NCI-H748 (cell line): ENCODE results near the gene CDCA7L.
"Not testable (repeated sequence)": the region's sequence is repeated elsewhere in the genome, so short reads cannot be mapped to it uniquely, and the experiment has no call there.

Experiments
- DNase-seq: peaks from one replicate; lab custom pipeline; 2025; ENCODE audit not compliant: unreplicated experiment; lab: John Stamatoyannopoulos, UW

The CDCA7L gene

DNA sequence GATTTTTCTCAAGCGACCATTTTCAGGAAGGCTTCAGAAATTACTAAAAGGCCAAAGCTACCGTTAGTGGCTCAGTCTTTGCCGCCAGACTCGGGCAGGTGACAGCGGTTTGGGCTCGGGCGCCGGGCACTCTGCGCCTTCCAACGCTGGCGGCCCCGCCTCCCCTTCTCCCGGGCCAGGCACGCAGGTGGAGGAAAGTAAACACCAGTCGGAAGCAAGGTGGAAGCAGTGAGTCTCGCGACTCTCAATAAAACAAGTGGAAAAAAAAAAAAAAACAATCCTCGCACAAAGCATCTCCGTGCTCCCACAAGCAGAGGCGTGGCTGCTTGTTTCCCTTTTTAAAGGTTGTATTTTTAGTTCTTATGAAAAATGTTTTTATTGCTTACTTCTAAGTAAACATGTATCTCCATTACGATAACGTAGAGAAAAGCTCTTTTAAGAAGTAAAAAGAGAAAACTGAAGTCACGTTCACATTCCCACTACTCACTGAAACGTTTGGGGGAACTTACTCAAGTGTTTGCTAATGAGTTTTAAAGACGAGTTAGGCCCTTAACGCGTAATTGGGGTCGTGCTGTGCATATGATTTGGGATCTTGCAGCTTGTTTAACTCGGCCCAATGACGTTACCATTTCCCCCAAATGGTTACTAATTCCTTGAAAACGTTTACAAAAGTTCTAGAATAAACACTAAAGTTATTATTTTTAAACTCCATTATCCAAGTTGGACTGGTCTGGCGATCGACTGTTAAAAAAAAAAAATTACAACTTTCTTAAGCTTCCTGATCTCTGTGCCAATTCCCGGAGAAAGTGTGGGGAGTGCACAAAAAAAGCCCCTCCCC lies 864 bp downstream of the CDCA7L start:
- peak; percentile 89 for DNase-seq

DNA sequence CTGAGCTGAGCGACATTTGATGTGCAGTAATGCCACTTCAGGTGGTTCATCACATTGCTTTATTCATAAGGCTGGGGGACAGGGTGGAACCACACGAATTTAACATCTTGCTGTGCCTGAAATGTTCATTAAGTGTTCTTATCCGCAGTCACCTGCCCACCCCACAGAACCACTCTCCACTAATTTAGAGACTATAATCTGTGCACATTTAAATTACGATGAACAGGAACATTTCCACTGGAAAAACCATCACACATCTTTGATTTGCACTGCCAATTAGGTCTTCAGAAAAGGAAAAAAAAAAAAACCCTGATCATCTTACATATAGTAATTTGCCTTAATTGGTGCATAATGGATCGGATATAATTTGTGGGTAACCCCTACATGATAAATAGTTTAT lies 2.3 kb downstream of the CDCA7L start:
- peak; percentile 20 for DNase-seq

DNA sequence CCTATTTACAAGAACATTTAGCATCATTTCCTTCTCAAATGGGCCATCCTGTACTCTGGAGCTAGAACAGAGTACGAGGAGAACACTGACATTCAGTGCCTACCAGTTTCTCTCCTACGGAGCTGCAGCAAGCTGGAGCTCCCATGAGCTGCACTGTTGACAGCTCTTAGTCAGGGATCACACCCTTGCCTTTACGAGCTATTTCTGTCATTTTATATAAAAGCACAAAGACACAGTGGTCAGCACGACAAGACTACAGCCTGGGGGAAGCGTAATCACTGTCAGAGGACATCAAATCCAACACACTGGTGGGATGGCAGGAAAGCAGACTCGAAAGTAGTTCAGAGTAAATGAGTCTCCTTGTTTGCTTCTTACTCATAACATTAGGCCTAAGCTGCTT lies 2.7 kb downstream of the CDCA7L start:
- no peak for DNase-seq

DNA sequence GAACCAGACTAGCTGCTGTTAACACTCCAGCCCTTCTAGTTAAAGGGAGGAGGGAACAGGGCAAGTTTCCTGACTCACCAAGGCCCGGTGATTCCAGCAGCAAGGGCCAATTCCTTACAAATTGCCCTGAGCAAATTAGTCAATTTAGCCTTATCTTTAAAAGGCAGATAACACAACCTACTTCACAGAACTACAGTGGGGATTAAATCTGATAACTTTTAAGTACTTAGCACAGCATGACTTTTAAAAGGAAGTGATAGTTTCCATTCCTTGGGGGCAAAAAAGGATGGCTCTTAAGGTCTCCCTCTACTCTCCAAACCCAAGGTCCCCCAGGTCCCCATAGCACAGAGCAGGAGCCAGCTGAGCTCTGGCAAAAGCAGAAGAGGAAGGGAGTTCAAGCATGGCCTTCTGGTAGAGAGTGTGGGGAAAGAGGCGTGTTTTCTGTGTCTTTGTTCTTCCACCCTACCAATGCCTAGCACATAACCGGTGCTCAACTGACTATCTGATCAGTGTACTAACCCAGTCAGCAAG lies 4.0 kb downstream of the CDCA7L start:
- no peak for DNase-seq

DNA sequence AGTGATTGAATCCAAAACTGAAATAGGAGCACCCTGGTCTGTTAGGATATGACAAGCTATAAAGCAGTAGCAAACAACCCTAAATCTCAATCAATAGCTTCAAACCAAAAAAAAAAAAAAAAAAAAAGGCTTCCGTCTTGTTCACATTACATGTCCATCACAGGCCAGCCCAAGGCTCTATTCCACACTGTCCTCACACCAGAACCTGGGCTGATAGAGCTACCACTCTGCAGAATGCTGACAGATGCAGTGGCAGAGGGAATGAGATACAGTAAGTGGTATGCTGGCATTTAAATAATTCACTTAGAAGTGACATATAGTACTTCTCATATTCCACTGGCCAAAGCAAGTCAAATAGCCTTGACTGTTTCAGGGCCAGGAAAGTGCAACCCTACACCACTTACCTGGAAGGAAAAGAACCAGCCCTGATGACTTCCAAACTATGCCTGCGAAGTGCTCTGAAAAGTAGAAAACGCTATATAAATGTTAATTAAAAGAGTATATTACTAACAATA lies 5.8 kb downstream of the CDCA7L start:
- DNase-seq: no peak

DNA sequence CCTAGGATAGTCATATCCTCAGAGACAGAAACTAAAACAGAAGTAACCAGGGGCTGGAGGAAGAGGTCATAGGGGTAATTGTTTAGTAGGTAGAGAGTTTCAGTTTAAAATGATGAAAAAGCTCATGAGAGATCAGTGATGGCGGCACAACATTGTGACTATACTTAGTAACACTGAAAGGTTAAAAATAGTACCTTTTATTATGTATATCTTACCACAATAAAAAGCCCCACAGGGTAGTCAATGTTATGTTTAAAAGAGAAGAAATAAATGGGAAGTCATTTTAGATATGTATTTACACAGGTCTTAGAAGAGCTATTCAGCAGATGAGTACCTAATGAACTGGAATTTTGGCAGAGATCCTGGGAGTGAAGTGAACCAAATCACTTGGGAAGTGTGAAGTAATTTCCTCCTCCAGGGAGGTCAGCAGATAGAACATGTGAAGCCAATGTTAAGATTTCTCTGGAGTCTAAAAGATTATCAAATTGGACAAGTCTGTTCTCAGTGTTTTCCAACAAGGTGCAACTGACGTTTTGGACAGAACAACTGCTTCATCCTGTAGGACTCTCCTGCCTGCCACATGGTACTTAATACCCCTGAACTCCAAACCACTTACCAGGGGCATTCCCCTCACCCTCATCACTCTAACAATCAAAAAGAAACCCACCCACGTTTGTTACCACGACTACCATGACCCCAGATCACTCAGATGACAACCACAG lies 6.4 kb downstream of the CDCA7L start:
- peak; percentile 58 for DNase-seq

DNA sequence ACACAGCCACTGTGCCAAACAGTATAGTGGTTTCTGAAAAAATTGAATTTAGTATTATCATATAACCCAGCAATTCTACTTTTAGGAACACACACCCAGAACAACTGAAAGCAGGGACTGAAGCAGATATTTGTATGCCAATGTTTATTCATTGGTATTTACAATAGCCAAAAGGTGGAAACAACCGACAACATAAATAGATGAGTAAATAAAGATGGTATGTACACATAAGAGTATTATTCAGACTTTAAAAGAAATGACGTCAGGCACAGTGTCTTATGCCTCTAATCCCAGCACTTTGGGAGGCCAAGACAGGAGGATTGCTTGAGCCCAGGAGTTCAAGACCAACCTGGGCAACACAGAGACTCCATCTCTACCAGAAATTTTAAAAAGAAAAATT lies 7.2 kb downstream of the CDCA7L start:
- no peak for DNase-seq

DNA sequence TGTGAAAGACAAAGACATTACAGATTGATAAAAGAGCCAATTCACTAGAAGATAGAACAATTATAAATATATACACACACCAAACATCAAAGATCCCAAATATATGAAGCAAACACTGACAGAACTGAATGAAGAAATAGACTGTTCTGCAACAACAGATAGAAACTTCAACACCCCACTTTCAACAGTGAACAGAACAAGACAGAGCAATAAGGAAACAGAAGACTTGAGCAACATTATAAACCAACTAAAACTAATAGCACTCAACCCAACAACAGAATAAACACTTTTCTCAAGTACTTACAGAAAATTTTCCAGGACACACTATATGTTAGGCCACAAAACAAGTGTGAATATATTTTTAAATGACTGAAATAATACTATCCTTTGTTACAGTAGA lies 10.9 kb downstream of the CDCA7L start:
- DNase-seq: no peak

DNA sequence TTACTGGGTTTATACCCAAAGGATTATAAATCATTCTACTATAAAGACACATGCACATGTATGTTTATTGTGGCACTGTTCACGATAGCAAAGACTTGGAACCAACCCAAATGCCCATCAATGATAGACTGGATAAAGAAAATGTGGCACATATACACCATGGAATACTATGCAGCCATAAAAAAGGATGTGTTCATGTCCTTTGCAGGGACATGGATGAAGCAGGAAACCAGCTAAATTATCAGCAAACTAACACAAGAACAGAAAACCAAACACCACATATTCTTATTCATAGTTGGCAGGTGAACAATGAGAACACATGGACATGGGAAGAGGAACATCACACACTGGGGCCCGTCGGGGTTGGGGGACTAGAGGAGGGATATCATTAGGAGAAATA lies 12.4 kb downstream of the CDCA7L start:
- DNase-seq: not testable (repeated sequence)

DNA sequence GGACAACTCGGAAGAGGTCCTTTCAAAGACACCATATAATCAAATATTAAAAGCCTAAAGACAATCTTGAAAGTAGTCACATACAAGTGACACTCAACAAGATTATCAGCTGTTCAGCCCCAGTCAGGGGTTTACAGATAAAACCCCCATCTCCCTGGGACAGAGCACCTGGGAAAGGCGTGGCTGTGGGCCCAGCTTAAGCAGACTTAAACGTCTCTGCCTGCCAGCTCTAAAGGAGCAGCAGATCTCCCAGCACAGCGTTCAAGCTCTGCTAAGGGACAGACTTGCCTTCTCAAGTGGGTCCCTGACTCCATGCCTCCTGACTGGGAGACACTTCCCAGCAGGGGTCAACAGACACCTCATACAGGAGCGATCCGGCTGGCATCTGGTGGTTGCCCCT lies 18.0 kb downstream of the CDCA7L start:
- no peak for DNase-seq

DNA sequence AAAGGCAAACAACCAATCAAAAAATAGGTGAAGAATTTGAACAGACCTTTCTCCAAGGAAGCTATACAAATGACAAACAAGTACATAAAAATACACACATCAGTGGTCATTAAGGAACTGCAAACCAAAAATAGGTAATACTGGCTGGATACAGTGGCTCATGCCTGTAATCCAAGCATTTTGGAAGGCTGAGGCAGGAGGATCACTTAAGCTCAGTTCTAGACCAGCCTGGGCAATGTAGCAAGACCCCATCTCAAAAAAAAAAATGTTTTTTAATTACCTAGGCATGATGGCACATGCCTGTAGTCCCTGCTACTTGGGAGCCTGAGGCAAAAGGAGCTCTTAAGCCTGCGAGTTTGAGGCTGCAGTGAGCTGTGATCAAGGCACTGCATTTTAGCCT lies 19.3 kb downstream of the CDCA7L start:
- DNase-seq: no peak

DNA sequence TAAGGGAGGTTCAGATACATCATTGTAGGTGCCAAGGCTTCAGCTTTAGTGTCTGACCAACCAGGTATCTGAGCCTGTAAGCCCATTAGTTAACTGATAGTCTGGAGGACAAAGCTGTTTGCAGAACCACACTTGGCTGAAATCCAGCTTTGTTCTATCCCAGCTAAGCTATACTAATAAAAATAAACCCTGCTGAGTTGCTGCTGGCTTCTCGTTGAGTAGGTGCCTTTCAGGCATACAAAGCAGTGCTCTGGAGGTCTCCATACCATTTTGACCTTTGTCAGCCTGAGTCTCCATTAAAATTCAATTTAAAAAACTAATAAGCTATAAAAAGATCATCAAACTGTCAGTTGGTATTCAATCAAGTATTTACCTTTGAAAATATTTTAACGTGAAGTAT lies 22.0 kb downstream of the CDCA7L start:
- peak; percentile 99 for DNase-seq

DNA sequence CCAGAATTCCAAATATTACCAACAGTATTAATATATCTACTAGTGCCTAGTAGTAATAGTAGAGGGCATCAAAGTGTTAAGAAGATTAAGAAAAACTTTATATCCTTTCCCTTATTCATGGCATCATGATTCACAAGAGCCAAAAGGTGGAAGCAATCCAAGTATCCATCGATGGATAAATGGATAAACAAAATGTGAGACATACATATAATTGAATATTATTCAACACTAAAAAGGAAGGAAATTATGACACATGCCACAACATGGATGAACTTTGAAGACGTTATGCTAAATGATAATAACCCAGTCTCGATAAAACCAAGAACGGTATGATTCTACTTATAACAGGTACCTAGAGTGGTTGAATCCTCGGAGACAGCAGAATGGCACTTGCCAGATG lies 23.1 kb downstream of the CDCA7L start:
- no peak for DNase-seq

DNA sequence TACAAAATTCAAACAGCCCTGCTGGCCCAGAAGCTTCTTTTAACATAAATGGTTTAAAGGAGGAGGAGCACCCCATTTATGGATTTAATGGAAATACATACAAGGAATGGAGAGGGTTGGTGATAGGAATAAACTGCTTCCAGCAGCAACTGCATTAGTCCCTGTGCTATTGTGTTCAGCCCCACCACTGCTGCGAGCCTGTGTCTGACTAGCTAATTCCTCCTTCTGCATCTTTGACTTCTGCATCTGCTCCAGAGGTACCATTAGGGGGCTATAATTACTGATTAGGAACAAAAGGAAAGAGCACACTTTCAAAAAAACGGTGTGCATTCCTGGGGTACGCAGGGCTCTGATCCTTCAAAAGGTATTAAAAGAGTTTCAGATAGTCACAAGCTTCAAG lies 24.8 kb downstream of the CDCA7L start:
- DNase-seq: no peak

DNA sequence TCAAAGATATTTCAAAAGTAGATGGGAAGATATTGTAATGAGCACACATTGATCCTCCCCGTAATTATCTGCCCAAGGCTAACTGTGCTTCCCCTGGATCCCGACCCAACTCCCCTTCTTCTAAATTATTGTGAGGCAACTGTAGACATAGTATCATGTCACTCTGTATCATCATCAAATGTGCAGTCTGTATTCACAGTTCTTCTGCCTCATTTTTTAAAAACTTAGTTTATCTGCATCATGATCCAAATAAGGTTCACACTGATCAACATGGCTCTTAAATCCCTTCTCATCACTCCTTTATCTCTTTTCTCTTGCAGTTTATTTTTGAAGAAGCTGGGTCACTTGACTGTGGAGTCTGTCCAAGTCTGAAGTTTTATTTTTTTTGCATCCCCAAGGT lies 27.5 kb downstream of the CDCA7L start:
- no peak for DNase-seq

DNA sequence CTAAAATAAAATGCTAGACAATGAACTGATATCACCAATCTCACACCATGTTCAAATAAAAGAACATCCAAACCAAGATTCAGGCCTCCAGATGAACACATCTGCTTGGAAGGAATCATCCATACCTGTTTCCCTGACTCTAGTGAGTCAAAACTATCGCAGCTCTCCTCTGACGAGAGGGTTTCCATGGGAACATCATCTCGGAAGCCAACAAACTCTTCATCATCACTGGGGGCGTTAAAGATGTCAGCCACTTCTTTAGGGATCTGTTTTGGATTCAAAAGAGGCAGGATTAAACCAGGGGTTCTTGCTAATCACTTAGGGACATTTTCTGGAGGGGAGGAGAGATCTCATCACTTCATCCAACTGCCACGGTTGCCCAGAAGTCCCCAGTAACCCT lies 29.1 kb downstream of the CDCA7L start:
- DNase-seq: no peak

DNA sequence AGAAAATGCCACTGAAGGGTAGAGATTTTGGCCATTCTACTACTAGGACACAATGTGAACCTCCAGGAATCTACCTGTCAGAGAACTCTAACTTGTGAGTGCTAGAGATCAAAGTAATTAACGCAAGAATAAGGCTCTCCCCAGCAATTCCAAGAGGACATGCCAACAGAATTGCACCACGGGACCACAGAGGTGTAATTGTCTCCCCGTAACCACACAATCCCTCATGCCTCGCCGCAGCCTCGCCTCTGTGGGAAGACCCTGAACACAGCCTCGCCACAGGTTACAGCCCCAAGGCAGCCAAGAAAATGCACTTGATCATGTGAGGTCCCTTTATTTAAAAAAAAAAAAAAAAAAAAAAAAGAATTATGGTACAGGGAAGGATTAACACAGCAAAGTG lies 29.5 kb downstream of the CDCA7L start:
- no peak for DNase-seq

DNA sequence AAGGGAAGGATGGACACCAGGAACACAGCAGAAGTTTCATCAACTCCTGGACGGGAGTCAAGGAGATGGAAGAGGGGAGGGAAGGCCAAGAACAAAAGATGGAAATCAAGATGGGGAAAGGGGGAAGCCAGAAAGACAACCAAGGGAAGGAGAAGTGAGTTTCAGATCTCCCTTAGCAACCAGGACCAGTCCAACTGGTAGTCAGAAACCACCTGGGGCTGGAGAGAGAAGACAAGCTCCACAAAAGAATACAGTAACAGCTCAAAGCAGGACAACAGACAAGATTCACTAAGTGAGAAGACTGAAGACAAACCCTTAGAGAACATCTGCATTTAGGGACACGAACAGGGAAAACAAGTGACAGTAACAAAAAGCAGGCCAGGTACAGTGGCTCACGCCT lies 30.6 kb downstream of the CDCA7L start:
- DNase-seq: no peak

DNA sequence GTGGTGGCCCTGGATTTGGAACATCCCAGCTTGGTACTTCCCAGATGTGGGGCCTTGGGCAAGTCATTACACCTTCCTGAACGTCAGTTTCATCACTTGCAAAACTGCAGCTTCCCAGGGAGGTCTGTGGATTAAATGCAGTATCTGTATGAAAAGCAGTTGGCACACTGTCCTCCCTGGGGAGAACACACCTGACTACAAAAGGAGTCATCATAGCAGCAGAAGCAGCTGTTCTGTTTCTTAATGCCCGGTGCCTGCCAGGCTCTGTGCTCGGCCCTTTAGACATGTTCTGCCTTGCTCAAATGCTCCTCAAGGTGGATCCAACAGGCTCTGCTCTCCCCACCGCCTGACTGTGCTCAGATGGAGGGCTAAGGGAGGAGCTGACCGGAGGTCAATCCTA lies 31.0 kb downstream of the CDCA7L start:
- DNase-seq: no peak

DNA sequence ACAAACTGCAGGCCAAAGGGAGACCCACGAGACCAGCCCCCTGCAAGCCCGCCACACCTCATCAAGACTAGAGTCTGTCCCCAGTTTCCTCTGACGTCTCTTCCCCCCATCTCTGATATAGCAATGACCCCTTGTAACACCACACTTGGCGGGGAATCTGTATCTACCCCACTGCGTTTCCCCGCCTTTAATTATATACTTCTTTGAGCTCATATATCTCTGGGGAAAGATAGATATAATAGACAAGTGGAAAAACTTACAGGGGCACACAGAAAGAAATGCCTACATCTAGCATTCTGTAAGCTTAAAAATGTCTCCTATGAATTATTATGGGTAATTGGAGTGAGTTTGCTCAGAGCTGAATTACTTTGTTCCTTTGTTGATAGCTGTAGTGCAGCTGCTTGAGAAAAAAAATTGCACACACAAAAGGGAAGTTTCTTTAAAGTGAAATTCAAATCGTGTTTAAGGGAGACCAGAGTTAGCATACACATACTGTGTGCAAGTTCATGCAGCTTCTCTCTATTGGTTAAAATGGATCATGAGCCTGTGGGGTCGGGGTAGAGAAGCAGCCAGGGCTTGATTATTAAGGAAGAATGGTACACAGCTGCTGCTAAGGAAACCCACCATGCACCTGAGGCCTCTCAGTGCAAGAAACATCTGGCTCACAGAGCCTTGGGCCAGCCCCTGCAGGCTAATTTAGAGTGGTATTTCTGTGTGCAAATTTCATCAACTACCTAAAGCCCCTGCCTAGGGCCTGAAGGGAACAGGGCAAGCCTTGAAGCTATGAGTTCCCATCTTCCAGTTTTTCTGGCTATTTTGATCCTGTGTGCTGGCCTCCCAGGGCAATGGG lies 32.5 kb downstream of the CDCA7L start:
- no peak for DNase-seq

DNA sequence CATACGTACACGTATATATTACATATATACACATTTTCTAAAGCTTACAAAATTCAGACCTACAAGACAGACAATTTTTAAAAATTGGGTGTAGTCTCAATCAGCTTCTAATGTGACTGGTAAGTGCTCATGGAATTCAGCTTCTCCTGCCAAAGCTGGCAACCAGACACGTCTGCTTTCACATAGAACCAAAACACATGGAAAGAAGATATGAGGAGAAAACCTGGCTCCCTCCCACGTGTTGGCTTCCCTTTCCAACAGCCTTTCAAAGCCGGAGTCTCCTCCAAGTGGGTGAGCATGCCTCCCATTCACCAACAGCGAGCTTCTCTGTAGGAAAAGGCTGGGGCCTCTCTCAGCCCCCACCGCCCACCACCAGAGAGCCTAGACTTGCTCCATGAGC lies 33.4 kb downstream of the CDCA7L start:
- DNase-seq: no peak
